ENCODE data around the gene NUCKS1. TPM values are rescaled to one million over a fixed set of nuclear protein-coding genes. Genes with fewer than 3 reads are reported as not detected.

NUCKS1 gene
- total and polyA plus RNA-seq, 2 of the 4 experiments (the other 2 are of a cell fraction) = 37.9 to 103 TPM

GRCh38 chr1:205783433-205783795 is 33.4 kb upstream of the NUCKS1 start:
- no peak overlapping the region for H3K9ac ChIP-seq (ENCODE audit: low read depth, low read length)
- H3K4ac ChIP-seq (ENCODE audit: low read depth, low read length) = no peak overlapping the region
- no TSS peak for BruUV-seq (replicated peaks)
- DNase-seq (no peak), ATAC-seq (ENCODE audit: low read depth) (no peak)
- H3K4me1 ChIP-seq (ENCODE audit: control insufficient read depth, insufficient read depth, low read length) = no peaks in the 10 kb centered on the region
- no peak overlapping the region for H3K27ac ChIP-seq (ENCODE audit: insufficient read depth, low read length)
- no peak overlapping the region for H3K14ac ChIP-seq (replicated peaks; ENCODE audit: low read depth, low read length)
- H3K56ac ChIP-seq (ENCODE audit: extremely low read depth, insufficient read depth, low read length) = no peak overlapping the region
- H3K27me3 ChIP-seq (ENCODE audit: control insufficient read depth, insufficient read depth, low read length) = peaks cover 2% of the 10 kb centered on the region
- dilution Hi-C loops (cut with HindIII; ENCODE audit: low sequenced_read_pairs, unreplicated experiment) = no loop called here
- H3K4me2 ChIP-seq (ENCODE audit: low read depth, low read length) = no peak overlapping the region
- peaks cover 3% of the 10 kb centered on the region; the same call in 1 of the 2 replicates for H3K9me1 ChIP-seq (ENCODE audit: insufficient read depth, low read length)
- ChIA-PET CTCF (interaction anchor here (0.6 kb wide), 1 partner anchor 124 kb away, joined by 3 read pairs; no protein-coding TSS in a partner anchor), POLR2A (ENCODE audit: unreplicated experiment) (no interaction called here)
- no peak overlapping the region for H4K8ac ChIP-seq (ENCODE audit: low read depth in 2 of 2, low read length in 2 of 2)
- H3K36me3 ChIP-seq (ENCODE audit: control insufficient read depth, insufficient read depth, low read length) = no peaks in the 10 kb centered on the region
- H2AK5ac ChIP-seq (ENCODE audit: low read depth, low read length) = no peak overlapping the region
- H3K23ac ChIP-seq (ENCODE audit: low read depth, low read length) = no peak overlapping the region
- H4K5ac ChIP-seq (ENCODE audit: low read depth, low read length) = no peak overlapping the region
- no peak overlapping the region for H2BK20ac ChIP-seq (ENCODE audit: low read depth, low read length)
- H4K91ac ChIP-seq (ENCODE audit: insufficient read depth, low read depth, low read length) = no peak overlapping the region
- in situ Hi-C loops (cut with MboI; ENCODE audit: low sequenced_read_pairs) = no loop called here
- intact Hi-C loops (cut with micrococcal nuclease) = no loop called here
- TF ChIP-seq FOS (IDR thresholded peaks at IDR 0.05; ENCODE audit: low read depth, low read length) (no peak), CTCF (conservative IDR thresholded peaks at IDR 0.05; ENCODE audit: low read depth, low read length) (no peak), BHLHE40 (IDR thresholded peaks at IDR 0.05; ENCODE audit: low read depth, low read length) (no peak), CEBPB (IDR thresholded peaks at IDR 0.05; ENCODE audit: low read depth, low read length) (no peak), MAFK (IDR thresholded peaks at IDR 0.05; ENCODE audit: low read depth, low read length) (no peak), NFE2L2 (IDR thresholded peaks at IDR 0.05; ENCODE audit: low read depth, low read length) (no peak), MAZ (IDR thresholded peaks at IDR 0.05; ENCODE audit: borderline replicate concordance, low read depth, low read length) (no peak), RCOR1 (IDR thresholded peaks at IDR 0.05; ENCODE audit: insufficient replicate concordance, low read length) (no peak), RFX5 (IDR thresholded peaks at IDR 0.05; ENCODE audit: low read depth, low read length) (no peak), POLR2A (IDR thresholded peaks at IDR 0.05; ENCODE audit: low read depth, low read length) (no peak), SMC3 (IDR thresholded peaks at IDR 0.05; ENCODE audit: low read depth, low read length) (no peak), CHD1 (IDR thresholded peaks at IDR 0.05; ENCODE audit: low read depth, low read length) (no peak), USF2 (IDR thresholded peaks at IDR 0.05; ENCODE audit: low read depth, low read length) (no peak), RAD21 (IDR thresholded peaks at IDR 0.05; ENCODE audit: low read length) (no peak), MXI1 (IDR thresholded peaks at IDR 0.05; ENCODE audit: borderline replicate concordance, low read depth, low read length) (no peak), ELK1 (IDR thresholded peaks at IDR 0.05; ENCODE audit: borderline replicate concordance, low read depth, low read length) (no peak)
- H2BK15ac ChIP-seq (ENCODE audit: low read depth, low read length) = no peak overlapping the region
- no peak overlapping the region for H3K4me3 ChIP-seq (ENCODE audit: insufficient read depth, low read depth, low read length)
- H2AK9ac ChIP-seq (replicated peaks; ENCODE audit: low read depth, low read length, poor library complexity) = no peak overlapping the region
- no peaks in the 10 kb centered on the region for H3K9me3 ChIP-seq (ENCODE audit: control insufficient read depth, insufficient read depth, low read length)
- H2BK120ac ChIP-seq (ENCODE audit: low read depth, low read length) = no peak overlapping the region
- no peaks in the 10 kb centered on the region for H3K79me1 ChIP-seq (ENCODE audit: low read depth in 1 of 2, low read length in 2 of 2)
- no peak overlapping the region for H2BK5ac ChIP-seq (ENCODE audit: low read depth, low read length, poor library complexity, severe bottlenecking)
- no peak overlapping the region for H2AFZ ChIP-seq (replicated peaks; ENCODE audit: low read length, poor library complexity)
- H4K20me1 ChIP-seq (ENCODE audit: insufficient read depth, low read length) = no peaks in the 10 kb centered on the region
- H3K18ac ChIP-seq (ENCODE audit: low read depth, low read length) = no peak overlapping the region

Measured in IMR-90 (cell line).